Peyer's patch (tissue), 4 donors: ENCODE results near the gene HSPA12B. TPM values are rescaled to one million over a fixed set of nuclear protein-coding genes. Genes with fewer than 3 reads are reported as not detected.

Experiments
- DNase-seq, 3 donors: peaks; one replicate each; pipeline ENCODE4 v3.0.0-alpha.2; 2017 to 2019
- H3K27ac ChIP-seq, 4 donors: fragments of 200-600 bp; sonication (generic); one replicate each; pipeline ENCODE4 v1.5.1; 2016 to 2019
- H3K27me3 ChIP-seq, 2 donors: fragments of 200-600 bp; sonication (generic); one replicate each; pipeline ENCODE4 v1.5.1; 2019
- H3K36me3 ChIP-seq, 3 donors: fragments of 200-600 bp; sonication (generic); one replicate each; pipeline ENCODE4 v1.5.1; 2016 to 2019
- H3K4me1 ChIP-seq, 4 donors: fragments of 200-600 bp; sonication (generic); one replicate each; pipeline ENCODE4 v1.5.1; 2016 to 2019
- H3K4me3 ChIP-seq, 4 donors: fragments of 200-600 bp; sonication (generic); 1 replicate in 3 of 4; 2 replicates in 1 of 4; pipeline ENCODE4 v1.5.1; 2016 to 2019; ENCODE audit warnings: mild to moderate bottlenecking in 1 of 4
- H3K9me3 ChIP-seq, 4 donors: fragments of 200-600 bp; sonication (generic); one replicate each; pipeline ENCODE4 v1.5.1; 2016 to 2019; ENCODE audit warnings: mild to moderate bottlenecking in 1 of 4
- CTCF ChIP-seq, 6 experiments: fragments of 450-650 bp in 4 of 6; fragments of 200-600 bp in 2 of 6; sonication (generic) in 1 of 6; IDR thresholded peaks; one replicate each; pipeline ENCODE4 v1.5.1; 2017 to 2019; ENCODE audit warnings: antibody characterized with exemption in 6 of 6, mild to moderate bottlenecking in 3 of 6, moderate library complexity in 1 of 6
- POLR2A ChIP-seq, 2 donors: fragments of 450-650 bp; IDR thresholded peaks; one replicate each; pipeline ENCODE4 v1.5.1; 2017; ENCODE audit warnings: antibody characterized with exemption in 2 of 2, mild to moderate bottlenecking in 2 of 2, moderate library complexity in 2 of 2
- total RNA-seq, 4 donors: library from RNA; depleted of rRNA; stranded (reverse); fragments of >200 nt; gene quantifications; one replicate each; pipeline ENCODE4 v1.1.0, GENCODE V29; 2016

HSPA12B gene
- total RNA-seq, 4 donors from 2014 or later: 1.2 to 4.3 (median 2.3) TPM

GRCh38 chr20:3777716-3778629 is 45.5 kb downstream of the HSPA12B start:
- H3K27ac ChIP-seq: peak overlapping the region in 1 of 4 donors; percentile 69
- no peaks in the 10 kb centered on the region for H3K9me3 ChIP-seq
- DNase-seq: peak; percentile 69 to 83 (median 70)
- TF ChIP-seq CTCF (IDR thresholded peaks at IDR 0.05): peak in 2 of 6 experiments; percentile 2 to 8
- no peak for TF ChIP-seq POLR2A (IDR thresholded peaks at IDR 0.05)
- H3K4me1 ChIP-seq: peaks cover 4 to 30% (median 11%) of the 10 kb centered on the region in 4 donors
- no peaks in the 10 kb centered on the region for H3K27me3 ChIP-seq
- H3K36me3 ChIP-seq: no peaks in the 10 kb centered on the region
- peak overlapping the region; percentile 34 to 59 (median 56) for H3K4me3 ChIP-seq

DNA sequence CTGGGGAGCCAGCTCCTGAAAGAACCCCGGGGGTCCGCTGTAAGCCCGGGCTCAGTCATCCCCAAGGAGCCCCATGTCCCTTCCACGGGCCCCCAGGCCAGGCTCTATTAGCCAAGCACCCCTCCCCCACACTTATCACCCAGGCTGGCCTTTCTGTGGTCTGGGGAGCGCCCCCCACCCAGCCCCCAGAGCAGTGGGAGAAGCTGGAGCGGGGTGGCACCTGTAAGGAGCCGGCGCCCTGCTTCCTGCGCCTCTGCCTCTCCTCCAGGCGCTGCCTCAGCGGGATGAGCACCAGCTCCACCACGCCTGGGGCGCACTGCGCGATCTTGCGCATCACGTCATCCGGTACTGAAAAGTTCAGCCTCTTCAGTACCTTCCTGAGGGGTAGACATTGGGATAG is 46.5 kb downstream of the HSPA12B start:
- TF ChIP-seq CTCF (IDR thresholded peaks at IDR 0.05) (no peak), POLR2A (IDR thresholded peaks at IDR 0.05) (no peak)
- no peak for DNase-seq
- H3K27ac ChIP-seq: no peak overlapping the region
- no peaks in the 10 kb centered on the region for H3K27me3 ChIP-seq
- H3K36me3 ChIP-seq: peaks cover 0 to 2% (median 0%) of the 10 kb centered on the region in 3 donors
- no peaks in the 10 kb centered on the region for H3K9me3 ChIP-seq
- H3K4me3 ChIP-seq: no peak overlapping the region
- H3K4me1 ChIP-seq: peaks cover 4 to 40% (median 11%) of the 10 kb centered on the region in 4 donors

DNA sequence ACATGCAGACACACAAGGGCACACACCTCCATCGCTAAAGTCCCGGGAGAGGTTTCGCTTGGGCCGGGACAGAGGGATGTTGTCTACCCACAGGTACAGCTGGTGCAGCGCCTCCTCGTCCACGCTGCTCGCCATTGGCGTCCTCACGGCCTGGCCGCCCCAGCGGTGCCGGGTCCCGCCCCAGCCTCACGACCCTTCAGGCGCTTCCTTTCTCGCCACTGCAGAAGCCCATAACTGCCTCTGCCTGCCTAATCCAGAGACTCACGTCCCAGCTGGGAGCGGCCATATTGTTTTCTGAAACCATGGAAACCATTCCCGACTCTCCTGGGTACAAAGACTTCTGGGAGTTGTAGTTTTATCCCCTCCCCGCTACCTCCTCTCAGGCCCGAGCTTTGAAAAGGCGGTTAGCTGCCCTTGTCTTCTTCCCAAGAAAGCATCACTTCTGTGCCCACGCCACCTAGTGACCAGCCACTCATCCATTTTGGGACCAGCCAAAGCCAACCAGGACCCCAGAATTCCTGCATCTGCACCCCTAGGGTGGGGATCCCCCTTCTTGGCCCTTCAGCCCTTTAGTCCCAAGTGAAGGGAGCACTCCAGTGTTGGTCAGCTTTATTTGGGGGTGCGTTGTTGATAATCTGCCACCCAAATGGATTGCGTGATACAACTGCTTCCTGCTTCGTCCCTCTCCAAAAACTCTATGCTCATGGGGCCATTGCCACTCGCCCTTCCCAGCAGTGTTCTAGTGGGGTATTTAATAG is 48.8 kb downstream of the HSPA12B start, which contains the start of gene SPEF1:
Gene SPEF1 (minus strand): TSS at position 296 of the 758 bp plus-strand sequence. CDS start 161 bp downstream, at position 135.
- Histone ChIP-seq H3K36me3 (peaks cover 0 to 11% (median 0%) of the 10 kb centered on the region in 3 donors), H3K9me3 (no peaks in the 10 kb centered on the region), H3K27me3 (no peaks in the 10 kb centered on the region), H3K4me3 (peak within 1 kb of the TSS; percentile 7 to 43 (median 42)), H3K4me1 (peaks cover 8 to 62% (median 17%) of the 10 kb centered on the region in 4 donors), H3K27ac (peak within 1 kb of the TSS in 2 of 4 donors; percentile 2 to 40)
- TF ChIP-seq POLR2A (IDR thresholded peaks at IDR 0.05) (no peak), CTCF (IDR thresholded peaks at IDR 0.05) (peak in 2 of 6 experiments; percentile 28 to 34)
- DNase-seq: peak; percentile 60 to 87 (median 70)

GRCh38 chr20:3782597-3782996 is 50.1 kb downstream of the HSPA12B start:
- no peak overlapping the region for H3K27ac ChIP-seq
- no peak for TF ChIP-seq CTCF (IDR thresholded peaks at IDR 0.05)
- TF ChIP-seq POLR2A (IDR thresholded peaks at IDR 0.05): no peak
- peaks cover 0 to 11% (median 0%) of the 10 kb centered on the region in 3 donors for H3K36me3 ChIP-seq
- no peak overlapping the region for H3K4me3 ChIP-seq
- H3K4me1 ChIP-seq: peaks cover 8 to 63% (median 19%) of the 10 kb centered on the region in 4 donors
- no peaks in the 10 kb centered on the region for H3K9me3 ChIP-seq
- DNase-seq: no peak
- no peaks in the 10 kb centered on the region for H3K27me3 ChIP-seq

DNA sequence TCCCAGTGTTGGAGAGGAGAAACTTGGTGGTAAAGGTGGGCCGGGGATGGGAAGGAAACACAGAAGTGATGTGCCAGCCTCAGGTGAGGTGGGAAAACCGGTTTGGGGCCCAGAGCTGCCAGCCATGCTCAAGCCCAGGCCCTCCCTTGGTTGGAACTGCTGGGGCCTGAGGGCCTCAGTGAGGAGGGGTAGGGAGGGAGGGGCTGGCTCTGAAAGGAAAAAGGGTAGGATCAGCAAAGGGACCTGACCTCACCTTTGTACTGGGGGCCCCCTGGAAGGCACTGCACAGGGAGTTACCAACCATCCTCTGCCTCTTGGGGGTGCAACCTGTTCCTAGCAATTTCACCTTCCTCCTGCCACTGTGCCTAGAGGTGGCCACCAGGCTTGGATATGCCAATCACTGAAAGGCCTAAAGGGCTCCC is 50.6 kb downstream of the HSPA12B start:
- Histone ChIP-seq H3K27me3 (no peaks in the 10 kb centered on the region), H3K4me1 (peaks cover 8 to 63% (median 18%) of the 10 kb centered on the region in 4 donors), H3K27ac (no peak overlapping the region), H3K36me3 (peaks cover 0 to 11% (median 0%) of the 10 kb centered on the region in 3 donors), H3K9me3 (no peaks in the 10 kb centered on the region), H3K4me3 (no peak overlapping the region)
- no peak for DNase-seq
- no peak for TF ChIP-seq POLR2A (IDR thresholded peaks at IDR 0.05)
- TF ChIP-seq CTCF (IDR thresholded peaks at IDR 0.05): no peak
